ENCODE results near the gene TCAP.

The TCAP gene, protein sequence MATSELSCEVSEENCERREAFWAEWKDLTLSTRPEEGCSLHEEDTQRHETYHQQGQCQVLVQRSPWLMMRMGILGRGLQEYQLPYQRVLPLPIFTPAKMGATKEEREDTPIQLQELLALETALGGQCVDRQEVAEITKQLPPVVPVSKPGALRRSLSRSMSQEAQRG

DNA sequence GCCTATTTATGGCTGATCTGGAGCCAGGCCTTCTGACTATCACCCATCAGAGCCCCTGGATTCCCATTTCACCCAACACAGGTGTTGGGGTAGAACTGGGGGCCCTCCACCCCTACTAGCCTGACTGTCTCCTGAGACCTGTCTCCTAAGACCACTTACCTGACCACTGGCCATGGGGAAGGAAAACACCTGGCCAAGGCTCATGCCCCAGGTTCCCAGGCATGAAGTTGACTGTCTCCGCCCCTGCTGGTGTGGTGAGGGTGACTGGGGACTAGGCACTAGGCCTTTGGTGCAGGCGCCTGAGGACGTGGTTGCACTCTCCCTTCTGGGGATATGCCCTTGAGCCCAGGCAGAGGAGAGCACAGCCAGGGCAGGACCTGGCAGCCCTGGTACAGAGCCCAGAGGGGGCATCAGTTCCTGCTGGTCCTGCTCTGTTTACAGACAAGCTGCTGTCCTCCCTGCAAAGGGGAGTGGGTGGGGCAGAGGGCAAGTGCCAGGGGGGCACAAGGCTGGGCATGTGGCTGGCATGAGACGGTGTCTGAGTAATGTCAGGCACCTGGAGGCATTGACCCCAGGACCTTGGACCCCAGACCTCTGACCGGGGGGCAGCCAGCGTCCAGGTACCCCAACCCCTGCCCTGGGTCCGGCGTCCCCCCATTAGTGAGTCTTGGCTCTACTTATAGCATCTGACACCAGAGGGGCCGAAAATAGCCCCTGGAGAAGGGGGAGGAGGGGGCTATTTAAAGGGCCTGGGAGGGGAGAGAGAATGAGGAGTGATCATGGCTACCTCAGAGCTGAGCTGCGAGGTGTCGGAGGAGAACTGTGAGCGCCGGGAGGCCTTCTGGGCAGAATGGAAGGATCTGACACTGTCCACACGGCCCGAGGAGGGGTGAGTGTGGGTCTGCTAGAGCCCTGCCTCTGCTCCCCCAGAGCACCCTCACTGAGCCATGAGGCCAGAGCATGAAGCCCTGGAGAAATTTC is at the start of gene TCAP:
TSS of gene TCAP (plus strand) at position 769 of the 981 bp plus-strand sequence. CDS start at position 780, 11 bp downstream.
- no peak for DNase-seq

DNA sequence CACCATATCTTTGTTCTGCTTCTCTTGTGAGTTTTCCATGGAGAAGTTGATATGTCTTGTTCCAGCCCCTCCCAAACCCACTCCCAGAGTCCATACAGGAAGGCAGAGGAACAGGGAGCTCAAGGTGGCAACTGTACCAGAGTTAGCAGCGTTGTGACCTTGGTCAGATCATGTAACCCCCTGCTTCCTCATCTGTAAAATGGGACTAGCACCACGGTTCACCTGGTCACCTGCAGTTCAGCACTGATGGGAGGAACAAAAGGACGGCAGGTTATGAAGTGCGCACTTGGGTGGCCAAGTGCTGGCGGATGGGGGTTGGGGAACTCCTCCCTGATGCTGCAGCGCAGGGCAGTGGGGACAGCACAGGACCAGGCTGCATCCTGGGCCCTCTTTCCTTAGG is 49.7 kb upstream of the TCAP start:
- DNase-seq = no peak

DNA sequence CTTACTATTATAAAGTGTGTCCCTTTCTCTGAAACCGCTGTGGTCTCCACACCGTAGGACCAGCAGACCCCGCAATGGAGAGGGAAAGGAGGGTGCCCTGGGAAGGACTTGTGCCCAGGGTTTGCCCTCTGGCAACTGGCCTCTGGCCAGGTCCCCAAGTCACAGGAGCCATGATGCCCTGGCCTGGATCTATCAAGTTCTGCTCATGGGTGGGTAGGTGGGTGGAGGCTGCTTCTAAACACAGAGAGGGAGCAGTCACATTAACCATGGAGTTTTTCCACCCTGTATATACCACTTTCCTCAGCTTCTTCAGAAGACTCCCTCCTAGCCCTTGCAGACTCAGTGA is 48.1 kb upstream of the TCAP start:
- no peak for DNase-seq

DNA sequence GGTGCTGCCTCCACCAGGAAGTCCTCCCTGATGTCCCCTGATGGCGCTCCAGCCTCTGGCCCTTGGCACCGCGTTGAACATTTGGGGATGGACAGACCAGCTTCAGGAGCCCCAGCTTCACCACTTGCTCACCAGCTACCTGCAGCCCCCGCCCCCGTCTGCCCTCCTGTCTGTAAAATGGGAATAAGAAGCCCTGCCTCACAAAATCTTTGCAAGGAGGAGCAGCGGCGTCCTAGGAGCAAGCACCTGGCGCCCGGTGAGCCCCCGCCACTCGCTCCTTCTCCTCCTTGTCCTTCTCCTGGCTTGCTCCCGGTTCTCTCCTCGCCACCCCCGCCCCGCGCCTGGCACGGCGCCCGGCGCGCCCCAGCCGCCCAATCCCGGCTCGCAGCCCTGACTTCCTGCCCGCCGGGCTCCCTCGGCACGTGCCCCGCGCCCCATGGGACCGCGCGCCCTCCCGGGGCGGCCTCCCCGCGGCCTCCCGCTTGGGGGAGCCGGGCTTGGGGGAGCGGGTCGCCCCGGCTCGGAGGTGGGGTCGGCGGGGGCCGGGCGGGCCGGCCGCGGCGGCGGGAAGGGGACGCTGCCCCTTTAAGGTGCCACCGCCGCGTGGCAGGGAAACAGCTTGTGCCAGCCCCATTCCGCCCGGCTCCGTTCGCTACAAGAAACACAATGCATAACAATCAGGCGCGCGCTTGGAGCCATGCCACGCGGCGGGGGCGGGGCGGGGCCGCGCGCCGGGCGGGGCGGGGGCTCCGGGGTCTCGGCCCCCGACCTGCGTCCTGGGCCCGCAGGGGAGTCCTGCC is 47.5 kb upstream of the TCAP start:
- no peak for DNase-seq

DNA sequence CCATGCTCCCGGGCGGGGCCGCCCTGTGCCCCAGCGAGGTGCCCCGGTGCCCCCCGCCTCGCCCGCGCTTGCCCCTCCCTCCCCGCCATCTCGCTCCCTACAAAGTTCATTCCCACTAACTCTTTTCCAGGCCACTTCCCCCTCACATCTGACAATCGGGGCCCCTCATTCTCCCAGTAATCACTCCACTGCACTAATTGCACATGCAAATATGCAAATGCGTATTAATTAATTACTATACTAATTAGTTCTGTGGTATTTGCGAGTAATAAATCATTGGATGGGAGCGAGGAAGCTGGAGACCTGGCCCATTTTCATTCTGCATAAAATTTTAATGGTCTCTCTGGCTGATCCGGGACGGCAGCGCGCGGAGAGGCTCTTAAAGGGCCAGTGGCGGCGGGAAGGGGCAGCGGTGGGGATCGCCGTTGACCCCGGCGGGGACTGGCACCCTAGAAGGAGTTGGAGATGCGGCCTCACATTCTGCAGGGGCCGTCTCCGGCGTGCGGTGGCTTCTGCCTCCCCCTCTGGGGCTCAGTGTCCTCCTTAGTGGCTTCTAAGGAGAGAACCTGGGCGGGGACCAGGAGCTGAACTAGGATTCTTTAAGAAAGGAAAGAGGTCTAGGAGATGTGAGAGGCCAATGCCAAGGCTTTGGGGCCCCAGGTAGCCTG is 46.8 kb upstream of the TCAP start:
- DNase-seq = no peak

DNA sequence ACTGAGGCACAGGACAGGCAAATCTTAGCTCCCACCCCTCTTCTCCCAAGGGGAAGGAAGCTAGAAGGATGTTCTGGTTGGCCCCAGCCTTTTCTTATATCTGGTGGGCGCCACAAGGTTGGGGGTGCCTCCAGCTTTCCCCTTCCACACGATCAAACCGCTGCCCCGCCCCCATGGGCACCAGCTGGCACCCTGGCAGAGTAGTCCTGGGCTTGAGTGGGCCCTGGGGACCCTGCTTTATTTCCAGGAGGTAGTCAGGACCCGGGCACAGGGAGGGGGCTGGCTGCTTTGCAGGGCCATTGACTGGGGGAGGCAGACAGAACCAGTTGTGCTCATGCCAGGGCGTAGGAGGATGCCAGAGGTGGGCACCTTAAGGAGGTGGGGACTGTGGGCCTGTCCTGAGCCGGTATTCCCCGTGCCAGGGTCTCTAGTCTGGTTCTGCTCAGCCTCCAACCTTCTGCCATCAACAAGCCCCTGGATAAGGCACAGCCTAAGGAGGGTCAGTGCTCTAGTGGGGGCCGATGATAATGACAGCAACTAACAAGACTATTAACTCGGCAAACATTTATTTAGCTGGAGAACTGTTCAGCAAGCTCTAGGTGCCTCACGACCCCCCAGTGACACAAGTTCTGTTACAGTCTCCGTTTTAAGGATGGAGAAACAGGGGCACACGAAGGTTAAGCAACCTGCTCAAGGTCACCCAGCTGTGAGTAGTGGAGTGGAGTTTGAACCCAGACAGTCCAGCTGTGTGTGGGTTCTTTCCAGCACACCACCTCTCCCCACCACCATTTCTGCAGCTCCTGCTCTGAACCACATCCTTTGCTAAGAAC is 46.0 kb upstream of the TCAP start:
- no peak for DNase-seq

DNA sequence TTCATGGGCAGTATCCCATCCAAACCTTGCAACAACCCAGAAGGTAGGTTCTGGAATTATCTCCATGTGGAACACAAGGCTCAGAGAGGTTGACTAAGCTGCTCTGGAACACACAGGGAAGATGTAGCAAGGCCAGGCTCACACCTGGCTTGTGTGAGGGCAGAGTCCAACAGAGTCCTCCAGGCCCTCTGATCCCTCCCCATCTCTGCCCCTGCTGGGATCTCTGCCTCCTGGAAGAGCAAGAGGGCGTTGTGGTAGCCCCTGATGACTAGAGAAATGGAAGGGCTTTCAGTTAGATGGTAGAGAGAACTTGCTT is 45.4 kb upstream of the TCAP start:
- DNase-seq = no peak

DNA sequence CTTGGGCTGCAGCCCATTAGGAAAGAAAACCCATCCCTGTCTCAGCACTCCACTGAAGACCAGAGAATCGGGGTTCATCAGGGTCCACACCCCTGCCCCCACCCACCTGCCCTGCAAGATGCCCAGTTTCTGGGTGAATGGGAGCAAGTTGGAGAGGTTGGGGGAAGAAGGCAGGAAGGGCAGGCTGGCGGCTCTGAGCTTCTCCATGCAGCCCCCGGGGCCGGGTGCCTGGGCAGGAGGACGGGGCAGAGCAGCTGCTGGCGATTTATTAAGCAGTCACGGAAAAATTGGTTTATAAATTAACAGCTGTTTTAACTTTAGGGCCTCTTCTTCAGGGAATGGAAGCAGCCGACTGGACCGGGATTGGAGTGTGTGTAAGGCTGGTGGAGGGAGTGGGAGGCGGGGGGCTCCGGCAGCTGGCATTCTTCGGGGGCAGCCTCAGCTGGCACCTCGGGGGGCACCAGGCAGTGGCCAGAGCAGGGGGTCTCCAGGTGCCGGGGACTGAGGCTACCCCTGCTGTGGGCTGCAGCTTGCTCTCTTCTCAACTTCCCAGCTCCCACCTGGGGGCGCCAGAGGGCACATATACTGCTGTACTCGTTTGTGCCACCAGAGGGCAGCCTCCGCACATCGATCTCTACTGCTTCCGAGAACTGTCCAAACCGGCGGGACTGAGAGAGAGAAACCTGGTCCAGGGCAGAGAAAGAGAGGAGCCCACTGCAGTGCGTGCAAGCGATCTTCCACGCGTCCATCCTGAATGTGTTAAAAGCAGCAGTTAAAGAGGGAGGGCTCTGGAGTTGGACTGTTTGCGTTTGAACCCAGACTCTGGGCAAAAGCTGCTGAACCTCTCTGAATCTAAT is 43.4 kb upstream of the TCAP start:
- peak; percentile 73 for DNase-seq

DNA sequence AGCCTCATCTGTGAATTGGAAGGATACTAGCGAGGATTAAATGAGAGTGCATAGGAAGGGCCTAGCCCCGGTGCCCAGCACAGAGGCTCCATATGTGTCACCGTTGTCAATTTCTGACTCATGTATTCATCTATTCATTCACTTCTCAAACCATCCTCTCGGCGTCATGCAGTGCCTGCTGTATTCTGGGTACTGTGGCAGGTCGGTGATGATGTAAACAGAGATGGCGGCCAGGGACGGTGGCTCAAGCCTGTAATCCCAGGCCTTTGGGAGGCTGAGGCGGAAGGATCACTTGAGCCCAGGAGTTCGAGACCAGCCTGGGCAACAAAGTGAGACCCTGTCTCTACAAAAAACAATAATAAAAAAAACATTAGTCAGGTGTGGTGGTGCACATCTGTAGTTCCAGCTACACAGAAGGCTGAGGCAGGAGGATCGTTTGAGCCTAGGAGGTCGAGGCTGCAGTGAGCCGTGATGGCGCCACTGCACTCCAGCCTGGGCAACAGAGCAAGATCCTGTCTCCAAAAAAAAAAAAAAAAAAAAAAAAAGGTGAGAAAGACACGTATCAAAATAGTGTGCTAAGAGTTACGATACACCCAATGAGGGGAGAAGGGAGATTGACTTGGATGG is 42.7 kb upstream of the TCAP start:
- DNase-seq = no peak

DNA sequence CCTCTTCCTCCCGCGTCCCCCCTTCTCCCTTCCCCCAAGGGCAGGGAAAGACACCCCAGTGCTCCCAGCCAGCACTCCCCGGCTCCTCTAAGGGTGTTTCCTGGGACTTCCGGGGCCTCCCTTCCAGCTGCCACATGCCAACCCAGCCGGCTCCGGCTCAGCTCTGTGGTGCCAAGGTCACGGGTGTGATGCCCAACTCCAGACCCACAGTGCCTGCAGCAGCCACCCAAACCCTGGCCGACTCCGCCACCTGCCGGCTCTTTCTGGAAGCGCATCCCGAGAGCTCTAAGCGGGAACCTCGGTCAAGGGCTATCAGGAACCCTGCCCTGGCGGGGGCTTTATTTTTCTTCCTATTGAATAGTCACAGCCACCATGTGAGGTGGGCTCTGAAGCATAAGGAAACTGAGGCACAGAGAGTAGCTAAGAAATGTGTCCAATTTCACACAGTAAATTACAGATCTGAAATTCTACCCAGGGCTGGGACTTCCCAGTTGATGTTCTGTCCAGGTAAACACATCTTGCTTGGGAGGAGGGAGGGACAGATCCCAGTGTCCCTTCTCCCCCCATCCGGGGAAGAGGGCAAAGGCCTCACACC is 41.7 kb upstream of the TCAP start:
- DNase-seq = peak; percentile 72

DNA sequence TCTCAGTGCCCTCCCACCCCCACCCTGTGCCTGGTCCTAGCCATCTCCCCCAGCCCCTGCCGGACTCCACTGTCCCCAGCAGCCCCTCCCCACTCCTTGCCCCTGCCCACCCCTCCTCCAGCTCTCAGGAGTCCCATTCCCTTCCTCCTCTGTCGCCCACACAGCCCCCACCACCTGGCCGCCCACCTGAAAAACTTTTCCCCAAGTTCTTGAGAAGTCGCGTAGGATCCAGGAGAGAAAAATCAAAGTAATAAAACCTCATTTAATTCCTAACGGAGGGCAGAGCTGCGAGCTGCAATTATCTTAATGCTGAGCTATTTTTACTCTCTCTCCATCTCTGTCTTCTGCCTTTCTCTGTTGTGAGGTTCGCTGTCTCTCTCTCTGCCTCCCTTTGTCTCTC is 40.8 kb upstream of the TCAP start:
- DNase-seq = no peak

DNA sequence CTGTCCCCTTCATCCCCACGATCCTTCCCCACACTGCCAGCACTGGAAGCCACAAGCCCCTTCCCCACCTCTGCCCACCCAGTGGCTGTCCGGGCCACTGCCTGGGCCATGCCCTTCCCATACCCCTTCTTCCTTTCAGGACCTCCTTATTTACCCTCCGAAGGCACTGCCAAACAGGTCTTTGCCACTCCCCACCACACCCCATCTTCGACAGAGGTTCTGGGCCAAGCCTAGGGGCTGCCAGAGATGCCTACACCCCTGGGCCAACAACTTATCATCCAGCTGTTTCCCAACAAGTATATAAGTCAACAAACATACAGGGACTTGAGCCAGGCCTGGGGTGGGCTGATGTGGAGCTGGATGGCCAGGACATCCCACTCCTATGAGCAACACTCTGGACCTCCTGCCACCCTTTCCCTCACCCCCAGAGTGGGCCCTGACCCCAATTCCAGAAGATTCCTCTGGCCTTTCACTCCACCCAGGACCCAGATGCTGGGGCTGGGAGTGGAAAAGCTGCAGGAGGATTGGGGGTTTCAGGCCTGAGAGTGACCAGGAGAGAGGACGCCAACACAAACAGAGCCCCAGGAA is 39.9 kb upstream of the TCAP start:
- no peak for DNase-seq

DNA sequence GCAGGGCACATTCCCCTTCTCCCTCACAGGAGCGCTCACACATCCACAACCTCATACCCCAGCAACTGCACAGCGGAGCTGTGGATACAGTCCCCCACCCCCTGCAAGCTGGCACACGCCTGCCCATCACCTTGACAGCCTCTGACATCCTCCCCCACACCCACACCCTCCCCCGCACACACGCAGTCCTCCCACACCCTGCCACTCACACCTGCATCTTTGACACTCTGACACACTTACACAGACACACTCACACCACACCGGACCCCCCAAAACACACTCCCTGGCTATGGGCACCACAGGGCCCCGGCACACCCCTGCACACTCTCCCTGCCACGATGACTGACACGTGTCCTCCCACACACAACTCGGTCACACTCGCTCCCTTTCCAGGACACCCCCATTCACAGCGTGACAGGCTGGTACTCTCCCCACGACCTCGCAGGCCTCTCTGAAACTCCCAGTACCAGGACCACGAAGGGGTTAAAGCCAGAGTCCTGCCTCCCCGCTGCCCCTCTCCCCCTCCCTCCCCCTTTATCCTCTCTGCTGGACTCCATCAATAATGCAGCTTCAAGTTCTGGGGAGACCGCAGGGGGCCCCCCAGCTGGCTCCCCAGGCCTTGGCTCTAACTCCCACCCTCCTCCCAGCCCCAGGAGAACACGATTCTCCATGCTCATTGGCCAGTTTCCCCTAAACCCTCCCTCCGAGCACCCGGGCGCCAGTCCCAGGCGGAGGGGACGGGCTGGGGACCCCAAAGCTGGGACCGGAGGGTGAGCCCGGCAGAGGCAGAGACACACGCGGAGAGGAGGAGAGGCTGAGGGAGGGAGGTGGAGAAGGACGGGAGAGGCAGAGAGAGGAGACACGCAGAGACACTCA is 38.7 kb upstream of the TCAP start, which contains the start of gene PPP1R1B:
TSS of gene PPP1R1B (plus strand) at position 782 of the 876 bp plus-strand sequence. CDS start 441 bp downstream, outside the sequence.
- DNase-seq = no peak

DNA sequence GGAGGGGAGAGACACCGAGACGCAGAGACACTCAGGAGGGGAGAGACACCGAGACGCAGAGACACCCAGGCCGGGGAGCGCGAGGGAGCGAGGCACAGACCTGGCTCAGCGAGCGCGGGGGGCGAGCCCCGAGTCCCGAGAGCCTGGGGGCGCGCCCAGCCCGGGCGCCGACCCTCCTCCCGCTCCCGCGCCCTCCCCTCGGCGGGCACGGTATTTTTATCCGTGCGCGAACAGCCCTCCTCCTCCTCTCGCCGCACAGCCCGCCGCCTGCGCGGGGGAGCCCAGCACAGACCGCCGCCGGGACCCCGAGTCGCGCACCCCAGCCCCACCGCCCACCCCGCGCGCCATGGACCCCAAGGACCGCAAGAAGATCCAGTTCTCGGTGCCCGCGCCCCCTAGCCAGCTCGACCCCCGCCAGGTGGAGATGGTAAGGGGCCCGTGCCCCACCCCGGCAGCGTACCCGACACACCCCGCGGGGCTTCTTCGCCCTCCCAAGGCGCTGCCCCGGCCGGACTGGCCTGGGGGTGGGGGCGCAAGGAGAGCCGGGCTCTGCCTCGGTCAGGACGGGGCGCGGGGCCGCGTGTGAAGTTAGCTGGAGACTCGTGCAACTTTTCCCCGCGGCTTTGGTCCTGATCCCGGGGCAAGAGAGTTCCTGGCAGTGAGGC is 38.0 kb upstream of the TCAP start:
- DNase-seq = no peak

DNA sequence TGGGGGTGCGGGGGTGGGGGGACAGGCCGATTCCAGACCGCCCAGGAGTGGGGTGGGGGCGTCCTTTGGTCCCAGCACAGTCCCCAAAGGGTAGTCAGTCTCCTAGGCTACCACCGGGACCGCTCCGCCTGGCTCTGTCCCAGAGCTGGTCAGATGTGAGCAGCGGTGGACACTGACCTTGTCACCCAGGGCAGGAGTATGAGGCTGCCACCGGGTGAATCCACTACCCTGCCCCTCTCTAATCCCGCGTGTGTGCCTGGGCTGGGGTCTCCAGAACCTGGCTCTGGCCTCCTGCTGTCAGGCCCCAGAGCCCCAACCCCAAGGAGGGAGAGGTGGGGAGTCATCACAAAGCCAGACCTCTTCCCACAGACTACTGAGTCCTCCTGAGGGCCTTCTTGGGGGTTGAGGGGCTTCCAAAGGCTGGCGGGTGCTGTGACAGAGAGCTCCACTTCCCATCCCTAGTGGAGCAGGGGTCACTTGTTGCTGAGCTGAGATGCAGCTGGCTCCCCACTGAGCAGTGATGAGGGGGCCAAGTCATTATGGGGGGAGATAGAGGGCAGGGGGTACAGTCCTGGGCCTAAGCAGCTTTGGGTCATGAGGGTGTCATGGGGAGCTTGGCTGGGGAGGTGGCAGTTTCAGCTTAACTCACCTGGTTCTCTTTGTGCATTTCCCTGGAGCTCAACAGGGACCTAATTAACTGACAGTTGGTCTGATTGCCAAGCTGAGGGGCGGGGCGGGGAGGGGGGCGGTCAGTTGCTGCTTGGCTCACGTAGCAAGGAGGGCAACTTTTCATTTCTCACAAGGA is 37.2 kb upstream of the TCAP start:
- no peak for DNase-seq

DNA sequence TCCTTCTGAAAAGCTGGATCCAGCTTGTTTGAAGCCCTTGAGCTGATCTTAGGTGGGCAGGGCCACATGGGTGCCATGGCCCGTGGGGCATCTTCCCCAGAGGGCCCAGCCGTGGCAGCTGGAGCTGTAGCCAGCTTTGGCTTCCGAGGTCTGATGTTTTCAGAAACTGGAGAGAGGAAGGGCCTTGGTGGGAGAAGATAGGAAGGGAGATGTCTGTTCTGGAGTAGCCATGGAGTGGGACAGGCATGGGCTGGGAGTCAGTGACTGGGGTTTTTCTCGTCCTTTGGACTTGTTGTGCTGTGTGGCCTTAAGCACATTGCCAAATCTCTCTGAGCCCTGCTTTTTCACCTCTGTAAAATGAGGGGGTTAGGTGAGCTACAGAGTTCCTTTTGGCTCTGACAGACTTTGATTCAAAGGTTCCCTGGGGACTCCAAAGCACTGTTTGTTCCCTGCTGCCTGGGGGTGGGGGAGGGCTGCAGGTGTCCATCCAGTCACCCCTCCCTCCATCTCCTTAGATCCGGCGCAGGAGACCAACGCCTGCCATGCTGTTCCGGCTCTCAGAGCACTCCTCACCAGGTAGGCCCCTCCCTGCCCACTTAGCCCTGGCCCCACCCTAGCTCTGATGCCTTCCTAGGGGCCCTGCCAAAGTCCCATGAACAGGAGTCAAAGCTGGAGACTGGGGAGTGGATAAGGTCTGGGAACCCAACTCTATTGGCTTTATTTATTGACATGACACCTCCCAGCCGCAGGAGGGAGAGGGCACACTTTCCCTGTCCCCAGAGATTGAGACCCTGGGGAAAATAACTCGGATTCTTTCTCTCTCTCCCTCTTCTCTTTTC is 36.3 kb upstream of the TCAP start:
- no peak for DNase-seq
